SJCRH30 (cell line): ENCODE results near the gene ERBB4. TPM values are rescaled to one million over a fixed set of nuclear protein-coding genes. Genes with fewer than 3 reads are reported as not detected.
A peak's percentile ranks its signal among the peaks of the same experiment; 100 is the strongest.

Experiments used
- DNase-seq, 2 experiments: peaks; one replicate each; pipeline ENCODE4 v3.0.0-alpha.2; 2015 to 2020
- H3K27ac ChIP-seq: fragments of 250-450 bp; sonication (Bioruptor Pico); 2 replicates; pipeline ENCODE4 v1.5.1; 2020; ENCODE audit warnings: mild to moderate bottlenecking, moderate library complexity
- H3K27me3 ChIP-seq: fragments of 250-450 bp; sonication (Bioruptor Pico); 2 replicates; pipeline ENCODE4 v1.5.1; 2020; ENCODE audit warnings: mild to moderate bottlenecking, moderate library complexity
- H3K36me3 ChIP-seq: fragments of 250-450 bp; sonication (Bioruptor Pico); 2 replicates; pipeline ENCODE4 v1.5.1; 2020; ENCODE audit warnings: mild to moderate bottlenecking, moderate library complexity
- H3K4me1 ChIP-seq: fragments of 250-450 bp; sonication (Bioruptor Pico); 2 replicates; pipeline ENCODE4 v1.5.1; 2020; ENCODE audit warnings: mild to moderate bottlenecking, moderate library complexity
- H3K4me3 ChIP-seq: fragments of 250-450 bp; sonication (Bioruptor Pico); 2 replicates; pipeline ENCODE4 v1.5.1; 2020; ENCODE audit warnings: mild to moderate bottlenecking, moderate library complexity
- H3K9me3 ChIP-seq: fragments of 250-450 bp; sonication (Bioruptor Pico); replicated peaks from 2 replicates; pipeline ENCODE4 v1.5.1; 2020; ENCODE audit warnings: mild to moderate bottlenecking, moderate library complexity
- total RNA-seq: library from RNA; depleted of rRNA; stranded (reverse); fragments of >200 nt; shearing (Covaris generic); gene quantifications from 2 replicates; pipeline ENCODE4 v1.2.3, GENCODE V29; 2014

Gene ERBB4
- total RNA-seq, 1 experiment from 2014 or later: 3.0 TPM

GRCh38 chr2:212180408-212181083, 358.1 kb downstream of the ERBB4 start:
- no peak overlapping the region for H3K27ac ChIP-seq
- no peaks in the 10 kb centered on the region for H3K9me3 ChIP-seq
- no peaks in the 10 kb centered on the region for H3K4me1 ChIP-seq
- H3K27me3 ChIP-seq: no peaks in the 10 kb centered on the region
- DNase-seq: no peak
- no peaks in the 10 kb centered on the region for H3K36me3 ChIP-seq
- H3K4me3 ChIP-seq: no peak overlapping the region

- peak in 1 of 2 experiments; percentile 8 for DNase-seq
- no peaks in the 10 kb centered on the region for H3K36me3 ChIP-seq
- no peaks in the 10 kb centered on the region for H3K9me3 ChIP-seq
These were observed 360.9 kb downstream of the ERBB4 start for GRCh38 chr2:212177724-212178123.

GRCh38 chr2:212176151-212176550, 362.5 kb downstream of the ERBB4 start:
- no peak for DNase-seq

More at GRCh38 chr2:212177724-212178123, 360.9 kb downstream of the ERBB4 start:
- H3K4me3 ChIP-seq: no peak overlapping the region
- H3K27me3 ChIP-seq: no peaks in the 10 kb centered on the region
- no peak overlapping the region for H3K27ac ChIP-seq
- 0 out of 2 replicates have a peak, but pooled peaks cover 2% of the 10 kb centered on the region for H3K4me1 ChIP-seq

GRCh38 chr2:212173756-212174510, 364.7 kb downstream of the ERBB4 start:
- Histone ChIP-seq H3K27ac (no peak overlapping the region), H3K36me3 (no peaks in the 10 kb centered on the region), H3K9me3 (no peaks in the 10 kb centered on the region), H3K27me3 (no peaks in the 10 kb centered on the region), H3K4me3 (no peak overlapping the region), H3K4me1 (0 out of 2 replicates have a peak, but pooled peaks cover 2% of the 10 kb centered on the region)
- DNase-seq: peak in 1 of 2 experiments; percentile 37

More at GRCh38 chr2:212176151-212176550, 362.5 kb downstream of the ERBB4 start:
- Histone ChIP-seq H3K27ac (no peak overlapping the region), H3K9me3 (no peaks in the 10 kb centered on the region), H3K4me3 (no peak overlapping the region), H3K27me3 (no peaks in the 10 kb centered on the region), H3K4me1 (0 out of 2 replicates have a peak, but pooled peaks cover 2% of the 10 kb centered on the region), H3K36me3 (no peaks in the 10 kb centered on the region)

- Histone ChIP-seq H3K27me3 (no peaks in the 10 kb centered on the region), H3K4me3 (no peak overlapping the region), H3K4me1 (0 out of 2 replicates have a peak, but pooled peaks cover 2% of the 10 kb centered on the region), H3K27ac (no peak overlapping the region), H3K9me3 (no peaks in the 10 kb centered on the region), H3K36me3 (no peaks in the 10 kb centered on the region)
- DNase-seq: no peak
These were observed 365.3 kb downstream of the ERBB4 start for GRCh38 chr2:212173331-212173730.

GRCh38 chr2:212170382-212170781, 368.2 kb downstream of the ERBB4 start:
- DNase-seq: no peak
- H3K4me1 ChIP-seq: 0 out of 2 replicates have a peak, but pooled peaks cover 2% of the 10 kb centered on the region
- H3K9me3 ChIP-seq: no peaks in the 10 kb centered on the region
- H3K27ac ChIP-seq: no peak overlapping the region
- H3K4me3 ChIP-seq: no peak overlapping the region
- H3K27me3 ChIP-seq: no peaks in the 10 kb centered on the region
- H3K36me3 ChIP-seq: no peaks in the 10 kb centered on the region

GRCh38 chr2:212158081-212158480, 380.5 kb downstream of the ERBB4 start:
- no peaks in the 10 kb centered on the region for H3K27me3 ChIP-seq
- no peak for DNase-seq
- H3K27ac ChIP-seq: no peak overlapping the region
- no peaks in the 10 kb centered on the region for H3K9me3 ChIP-seq
- no peaks in the 10 kb centered on the region for H3K36me3 ChIP-seq
- no peaks in the 10 kb centered on the region for H3K4me1 ChIP-seq
- H3K4me3 ChIP-seq: no peak overlapping the region

- Histone ChIP-seq H3K36me3 (no peaks in the 10 kb centered on the region), H3K9me3 (no peaks in the 10 kb centered on the region), H3K27me3 (no peaks in the 10 kb centered on the region), H3K4me1 (no peaks in the 10 kb centered on the region), H3K4me3 (no peak overlapping the region), H3K27ac (no peak overlapping the region)
- no peak for DNase-seq
These were observed 381.6 kb downstream of the ERBB4 start for GRCh38 chr2:212157012-212157411.

GRCh38 chr2:212156088-212156487, 382.5 kb downstream of the ERBB4 start:
- Histone ChIP-seq H3K27me3 (no peaks in the 10 kb centered on the region), H3K36me3 (no peaks in the 10 kb centered on the region), H3K4me1 (no peaks in the 10 kb centered on the region), H3K4me3 (no peak overlapping the region), H3K27ac (no peak overlapping the region), H3K9me3 (no peaks in the 10 kb centered on the region)
- no peak for DNase-seq

- no peaks in the 10 kb centered on the region for H3K9me3 ChIP-seq
- no peaks in the 10 kb centered on the region for H3K36me3 ChIP-seq
- no peak overlapping the region for H3K27ac ChIP-seq
- H3K27me3 ChIP-seq: no peaks in the 10 kb centered on the region
- no peaks in the 10 kb centered on the region for H3K4me1 ChIP-seq
- no peak for DNase-seq
- H3K4me3 ChIP-seq: no peak overlapping the region
These were observed 384.1 kb downstream of the ERBB4 start for GRCh38 chr2:212154477-212154878.

GRCh38 chr2:212153923-212154322, 384.7 kb downstream of the ERBB4 start:
- Histone ChIP-seq H3K36me3 (no peaks in the 10 kb centered on the region), H3K4me1 (no peaks in the 10 kb centered on the region), H3K27ac (no peak overlapping the region), H3K9me3 (no peaks in the 10 kb centered on the region), H3K27me3 (no peaks in the 10 kb centered on the region), H3K4me3 (no peak overlapping the region)
- DNase-seq: no peak

GRCh38 chr2:212147921-212148513, 390.6 kb downstream of the ERBB4 start:
- no peaks in the 10 kb centered on the region for H3K4me1 ChIP-seq
- DNase-seq: peak in 1 of 2 experiments; percentile 35
- no peaks in the 10 kb centered on the region for H3K9me3 ChIP-seq

GRCh38 chr2:212146416-212146815, 392.2 kb downstream of the ERBB4 start:
- Histone ChIP-seq H3K4me3 (no peak overlapping the region), H3K4me1 (no peaks in the 10 kb centered on the region), H3K27me3 (no peaks in the 10 kb centered on the region), H3K9me3 (no peaks in the 10 kb centered on the region), H3K27ac (no peak overlapping the region), H3K36me3 (no peaks in the 10 kb centered on the region)
- no peak for DNase-seq

More at GRCh38 chr2:212147921-212148513, 390.6 kb downstream of the ERBB4 start:
- Histone ChIP-seq H3K4me3 (no peak overlapping the region), H3K27ac (no peak overlapping the region), H3K27me3 (no peaks in the 10 kb centered on the region), H3K36me3 (no peaks in the 10 kb centered on the region)

GRCh38 chr2:212145121-212145520, 393.5 kb downstream of the ERBB4 start:
- Histone ChIP-seq H3K27ac (no peak overlapping the region), H3K4me1 (no peaks in the 10 kb centered on the region), H3K27me3 (no peaks in the 10 kb centered on the region), H3K9me3 (no peaks in the 10 kb centered on the region), H3K36me3 (no peaks in the 10 kb centered on the region), H3K4me3 (no peak overlapping the region)
- no peak for DNase-seq

GRCh38 chr2:212142631-212143030, 396.0 kb downstream of the ERBB4 start:
- Histone ChIP-seq H3K9me3 (no peaks in the 10 kb centered on the region), H3K36me3 (no peaks in the 10 kb centered on the region), H3K4me3 (no peak overlapping the region), H3K27ac (no peak overlapping the region), H3K4me1 (no peaks in the 10 kb centered on the region), H3K27me3 (no peaks in the 10 kb centered on the region)
- no peak for DNase-seq
